Kidney epithelial cell (primary cell): ENCODE data around the gene GALNT9. TPM values are rescaled to one million over a fixed set of nuclear protein-coding genes. Genes with fewer than 3 reads are reported as not detected.

Experiments
- DNase-seq: peaks from one replicate; pipeline ENCODE4 v3.0.0-alpha.2; 2010; ENCODE audit warnings: low read depth
- H3K27me3 ChIP-seq: 2 replicates; pipeline ENCODE4 v1.6.0; 2011; ENCODE audit warnings: low read length; ENCODE audit not compliant: control insufficient read depth, insufficient read depth
- H3K36me3 ChIP-seq: 2 replicates; pipeline ENCODE4 v1.5.1; 2011; ENCODE audit warnings: low read length; ENCODE audit not compliant: control insufficient read depth, insufficient read depth
- H3K4me3 ChIP-seq: 2 replicates; pipeline ENCODE4 v1.5.1; 2011; ENCODE audit warnings: low read depth, mild to moderate bottlenecking, control low read depth, low read length
- CTCF ChIP-seq: IDR thresholded peaks from 2 replicates; pipeline ENCODE4 v1.5.1; 2011; ENCODE audit warnings: mild to moderate bottlenecking, moderate library complexity, low read length, control low read depth, inconsistent platforms; ENCODE audit not compliant: insufficient read depth, poor library complexity, severe bottlenecking
- total RNA-seq: library from RNA; depleted of rRNA; stranded (reverse); fragments of >200 nt; gene quantifications from 2 replicates; pipeline ENCODE4 v1.2.3, GENCODE V29; 2015

GALNT9 gene
- total RNA-seq, 1 donor from 2014 or later: 1.5 TPM

GRCh38 chr12:132161796-132162507, 167.4 kb downstream of the GALNT9 start:
- Histone ChIP-seq H3K27me3 (peaks cover 28% of the 10 kb centered on the region), H3K4me3 (no peak overlapping the region), H3K36me3 (no peaks in the 10 kb centered on the region)
- no peak for TF ChIP-seq CTCF
- no peak for DNase-seq

GRCh38 chr12:132161036-132161781, 168.2 kb downstream of the GALNT9 start:
- no peak for DNase-seq
- H3K27me3 ChIP-seq: peaks cover 28% of the 10 kb centered on the region
- no peak overlapping the region for H3K4me3 ChIP-seq
- no peak for TF ChIP-seq CTCF
- no peaks in the 10 kb centered on the region for H3K36me3 ChIP-seq

GRCh38 chr12:132160601-132161035, 168.8 kb downstream of the GALNT9 start:
- no peak for DNase-seq
- H3K27me3 ChIP-seq: peaks cover 28% of the 10 kb centered on the region
- H3K4me3 ChIP-seq: no peak overlapping the region
- no peak for TF ChIP-seq CTCF
- H3K36me3 ChIP-seq: no peaks in the 10 kb centered on the region

- Histone ChIP-seq H3K4me3 (no peak overlapping the region), H3K27me3 (peaks cover 32% of the 10 kb centered on the region), H3K36me3 (no peaks in the 10 kb centered on the region)
- no peak for DNase-seq
- TF ChIP-seq CTCF: no peak
Measured at GRCh38 chr12:132160016-132160415, 169.4 kb downstream of the GALNT9 start.

GRCh38 chr12:132159555-132160003, 169.8 kb downstream of the GALNT9 start:
- Histone ChIP-seq H3K4me3 (no peak overlapping the region), H3K27me3 (peaks cover 35% of the 10 kb centered on the region), H3K36me3 (no peaks in the 10 kb centered on the region)
- TF ChIP-seq CTCF: no peak
- DNase-seq: no peak
